HG03103 (cell line): ENCODE results near the gene DSCAM.

Source experiments
- ATAC-seq: cut with Tn5 transposase; IDR thresholded peaks from one replicate; pipeline ENCODE4 v1.9.1; 2021; ENCODE audit warnings: low read depth; ENCODE audit not compliant: unreplicated experiment

Gene DSCAM

GRCh38 chr21:40422896-40423635, 423.9 kb downstream of the DSCAM start:
- ATAC-seq: no peak

GRCh38 chr21:40421121-40421520, 425.8 kb downstream of the DSCAM start:
- no peak for ATAC-seq

- no peak for ATAC-seq
These were observed 430.4 kb downstream of the DSCAM start for GRCh38 chr21:40416572-40416971.

- no peak for ATAC-seq
These were observed 438.4 kb downstream of the DSCAM start for GRCh38 chr21:40408561-40408960.

- no peak for ATAC-seq
These were observed 442.6 kb downstream of the DSCAM start for GRCh38 chr21:40404396-40404800.

- no peak for ATAC-seq
These were observed 443.9 kb downstream of the DSCAM start for GRCh38 chr21:40402884-40403582.

GRCh38 chr21:40395732-40396131, 451.2 kb downstream of the DSCAM start:
- ATAC-seq: no peak

- no peak for ATAC-seq
These were observed 453.9 kb downstream of the DSCAM start for GRCh38 chr21:40393066-40393465.

- no peak for ATAC-seq
These were observed 458.9 kb downstream of the DSCAM start for GRCh38 chr21:40388046-40388445.

GRCh38 chr21:40386981-40387747, 459.8 kb downstream of the DSCAM start:
- ATAC-seq: no peak

GRCh38 chr21:40386294-40386911, 460.6 kb downstream of the DSCAM start:
- ATAC-seq: no peak

GRCh38 chr21:40385883-40386282, 461.1 kb downstream of the DSCAM start:
- ATAC-seq: no peak

- no peak for ATAC-seq
These were observed 463.0 kb downstream of the DSCAM start for GRCh38 chr21:40383951-40384350.

- ATAC-seq: no peak
These were observed 465.8 kb downstream of the DSCAM start for GRCh38 chr21:40381111-40381510.

- ATAC-seq: no peak
These were observed 466.8 kb downstream of the DSCAM start for GRCh38 chr21:40379881-40380810.

GRCh38 chr21:40377135-40377534, 469.8 kb downstream of the DSCAM start:
- no peak for ATAC-seq

- ATAC-seq: no peak
These were observed 473.2 kb downstream of the DSCAM start for GRCh38 chr21:40373761-40374160.

- ATAC-seq: no peak
These were observed 474.5 kb downstream of the DSCAM start for GRCh38 chr21:40372506-40372905.

GRCh38 chr21:40371329-40371728, 475.6 kb downstream of the DSCAM start:
- ATAC-seq: no peak

GRCh38 chr21:40356644-40357043, 490.3 kb downstream of the DSCAM start:
- ATAC-seq: no peak
